HepG2 (cell line): ENCODE results near the gene CERS1. TPM values are rescaled to one million over a fixed set of nuclear protein-coding genes. Genes with fewer than 3 reads are reported as not detected.

Source experiments
- ATAC-seq: fragments of 200-7000 bp; cut with Tn5 transposase; 3 replicates; pipeline ENCODE4 v1.9.1; 2020; ENCODE audit warnings: mild to moderate bottlenecking, moderate library complexity
- BruUV-seq: library from RNA; stranded (reverse); fragments of 400-500 nt; replicated peaks from 2 replicates; lab custom pipeline; 2021; lab: Mats Ljungman, UMichigan
- CTCF ChIA-PET: fragments of 300-600 bp; formaldehyde crosslinking; extraction: SDS; loops from one replicate; lab custom pipeline; 2021; ENCODE audit warnings: low total read pairs, inconsistent platforms, low intra/inter-chr PET ratio; lab: Yijun Ruan, JAX
- POLR2A ChIA-PET: fragments of 350-600 bp; sonication (Branson Sonifier 250); formaldehyde crosslinking; loops from one replicate; lab custom pipeline; 2020; ENCODE audit warnings: antibody characterized with exemption, inconsistent platforms; lab: Yijun Ruan, JAX
- DNase-seq: peaks from one replicate; pipeline ENCODE4 v3.0.0-alpha.2; 2015; ENCODE audit warnings: low spot score
- FAIRE-seq: peaks from 3 replicates; lab custom pipeline; 2011; peaks lifted over from hg19 to GRCh38; lab: Jason Lieb, UNC
- H2AFZ ChIP-seq: one replicate; pipeline ENCODE4 v1.6.1; 2011; ENCODE audit warnings: low read length, inconsistent platforms
- H3K27ac ChIP-seq: fragments of 300-600 bp; 3 replicates; pipeline ENCODE4 v1.8.0; 2011; ENCODE audit warnings: mixed run types, mild to moderate bottlenecking, mixed read lengths, low read length, inconsistent platforms; ENCODE audit not compliant: insufficient read depth; ENCODE audit errors: extremely low read length
- H3K27me3 ChIP-seq, 2 experiments: fragments of 200-600 bp in 1 of 2; 2 replicates in 1 of 2; 3 replicates in 1 of 2; pipeline versions ENCODE4 v1.6.0 to v1.8.0; 2011; ENCODE audit warnings: low read length in 2 of 2, mild to moderate bottlenecking in 2 of 2, moderate library complexity in 2 of 2, inconsistent platforms in 1 of 2; ENCODE audit not compliant: insufficient read depth in 2 of 2, control insufficient read depth in 1 of 2
- H3K36me3 ChIP-seq, 2 experiments: fragments of 200-600 bp in 1 of 2; replicated peaks in 1 of 2; 2 replicates in 1 of 2; 3 replicates in 1 of 2; pipeline versions ENCODE4 v1.5.1 to v1.8.0; 2011; ENCODE audit warnings: low read length in 2 of 2, inconsistent platforms in 1 of 2; ENCODE audit not compliant: insufficient read depth in 2 of 2, control insufficient read depth in 1 of 2
- H3K4me1 ChIP-seq: 2 replicates; pipeline ENCODE4 v1.5.1; 2012; ENCODE audit warnings: low read length, inconsistent platforms; ENCODE audit not compliant: insufficient read depth
- H3K4me2 ChIP-seq: 2 replicates; pipeline ENCODE4 v1.6.0; 2011; ENCODE audit warnings: low read depth, low read length, inconsistent platforms
- H3K4me3 ChIP-seq, 3 experiments: fragments of 200-600 bp in 1 of 3; sonication (generic), shearing (Covaris generic) in 1 of 3; replicated peaks in 1 of 3; 2 replicates each; pipeline ENCODE4 v1.5.1; 2011 to 2016; ENCODE audit warnings: low read length in 3 of 3, inconsistent platforms in 2 of 3, low read depth in 2 of 3, mild to moderate bottlenecking in 2 of 3, control low read depth in 1 of 3, mixed read lengths in 1 of 3; ENCODE audit not compliant: insufficient read depth in 1 of 3
- H3K79me2 ChIP-seq: one replicate; pipeline ENCODE4 v1.6.1; 2011; ENCODE audit warnings: low read length, inconsistent platforms; ENCODE audit not compliant: insufficient read depth
- H3K9ac ChIP-seq: 2 replicates; pipeline ENCODE4 v1.6.0; 2011; ENCODE audit warnings: mild to moderate bottlenecking, low read depth, low read length, inconsistent platforms; ENCODE audit not compliant: insufficient read depth
- H3K9me3 ChIP-seq: 2 replicates; pipeline ENCODE4 v1.5.1; 2012; ENCODE audit warnings: mild to moderate bottlenecking, low read length
- H4K20me1 ChIP-seq: 2 replicates; pipeline ENCODE4 v1.6.0; 2011; ENCODE audit warnings: inconsistent platforms, mild to moderate bottlenecking, low read length, moderate library complexity; ENCODE audit not compliant: insufficient read depth
- AGO2 ChIP-seq: fragments of 200-400 bp; formaldehyde crosslinking; optimal IDR thresholded peaks from 2 replicates; pipeline ENCODE3; 2017; ENCODE audit warnings: mild to moderate bottlenecking, low read depth, low read length, moderate library complexity
- HES4 ChIP-seq: sonication (generic); formaldehyde crosslinking; IDR thresholded peaks from 2 replicates; pipeline ENCODE4 v1.9.0; 2021; ENCODE audit warnings: mild to moderate bottlenecking, missing genetic modification reagents, borderline replicate concordance
- KLF6 ChIP-seq: IDR thresholded peaks from 2 replicates; pipeline ENCODE4 v1.8.0; 2016; ENCODE audit warnings: missing biosample characterization, missing genetic modification reagents
- MYC ChIP-seq: sonication (generic); formaldehyde crosslinking; IDR thresholded peaks from 2 replicates; pipeline ENCODE4 v1.9.0; 2021; ENCODE audit warnings: missing genetic modification reagents, borderline replicate concordance
- POLR2A ChIP-seq, 2 experiments: IDR thresholded peaks; 2 replicates each; pipeline ENCODE4 v1.6.1; 2011; ENCODE audit warnings: low read depth in 2 of 2, low read length in 2 of 2, mild to moderate bottlenecking in 1 of 2, moderate library complexity in 1 of 2; ENCODE audit not compliant: insufficient read depth in 1 of 2
- RBFOX2 ChIP-seq: fragments of 200-400 bp; formaldehyde crosslinking; IDR thresholded peaks from 2 replicates; pipeline ENCODE4 v1.6.1; 2017; ENCODE audit warnings: low read depth, mild to moderate bottlenecking, low read length
- ZBTB26 ChIP-seq: IDR thresholded peaks from 2 replicates; pipeline ENCODE4 v1.6.1; 2016; ENCODE audit warnings: missing compliant biosample characterization, missing genetic modification reagents, borderline replicate concordance
- ZNF510 ChIP-seq: sonication (generic); formaldehyde crosslinking; IDR thresholded peaks from 2 replicates; pipeline ENCODE4 v1.4.0; 2020; ENCODE audit warnings: low read depth, mild to moderate bottlenecking, missing genetic modification reagents
- WGBS: methylation state at CpG from one replicate; pipeline ENCODE4 v1.1.6; 2017; ENCODE audit warnings: low lambda C conversion rate; 5-methylcytosine and 5-hydroxymethylcytosine counted together
- in situ Hi-C: cut with HindIII; loops from 2 replicates; pipeline ENCODE4 v1.10.0; 2017; ENCODE audit warnings: low pct_unique_long_range_greater_than_20kb; ENCODE audit not compliant: extremely low pct_ligation_motif_present
- intact Hi-C: fragments of 100-400 bp; cut with micrococcal nuclease; formaldehyde crosslinking; loops from one replicate; pipeline ENCODE4 v1.10.0; 2022; ENCODE audit not compliant: unreplicated experiment
- polyA plus RNA-seq, 8 experiments: library from polyadenylated mRNA; depleted of rRNA in 3 of 8; stranded (reverse) in 7 of 8; unstranded in 1 of 8; fragments of >200 nt; fragmentation: Illumina TruSeq in 4 of 8; extraction: Trizol in 4 of 8; gene quantifications; 2 replicates each; pipeline versions ENCODE4 v1.2.1 to v1.2.3, GENCODE V29; 2011 to 2016; ENCODE audit warnings: low read depth in 4 of 8, missing spikeins in 1 of 8, mixed read lengths in 1 of 8; ENCODE audit not compliant: insufficient read depth in 1 of 8
- total RNA-seq, 5 experiments: library from RNA; depleted of rRNA; stranded (reverse); fragments of >200 nt; fragmentation: Illumina TruSeq; extraction: Trizol; gene quantifications; 2 replicates each; pipeline ENCODE4 v1.2.3, GENCODE V29; 2016; ENCODE audit warnings: low read depth in 1 of 5

The CERS1 gene
- total and polyA plus RNA-seq, 2 of the 13 experiments (the other 11 are each of a cell fraction or from before 2014, with no cell fraction given) = 4.6 to 9.8 TPM

GRCh38 chr19:18929311-18929710 lies 33.4 kb upstream of the CERS1 start:
- H2AFZ ChIP-seq = no peak overlapping the region
- no peak overlapping the region for H3K27ac ChIP-seq
- no peak for FAIRE-seq
- POLR2A ChIA-PET = interaction anchor here (1.7 to 2.0 kb wide), 2 partner anchors 10 to 12 kb away, joined by 6 to 11 read pairs; partner anchors contain the start of genes COPE and DDX49
- in situ Hi-C loops = loop anchor here (10.0 kb wide), 1 partner anchor 55 kb away; no protein-coding TSS in a partner anchor
- DNase-seq = no peak
- peaks cover 14 to 24% of the 10 kb centered on the region in 2 experiments; a peak in 4 of 5 replicates for H3K36me3 ChIP-seq
- no peak overlapping the region for H3K9ac ChIP-seq
- TF ChIP-seq KLF6 (CRISPR knock-in tag) (no peak), AGO2 (peak; percentile 90), ZNF510 (CRISPR knock-in tag) (no peak), MYC (no peak), HES4 (no peak), POLR2A (IDR thresholded peaks at IDR 0.05; ENCODE audit: insufficient read depth in 1 of 2, low read depth in 2 of 2, low read length in 2 of 2) (0 out of 4 replicates have a peak, but pooled peaks of 1 of the 2 experiments have one; percentile 24), ZBTB26 (CRISPR knock-in tag) (no peak), RBFOX2 (peak; percentile 65)
- H3K4me3 ChIP-seq = no peak overlapping the region
- H3K27me3 ChIP-seq = no peaks in the 10 kb centered on the region
- 100% methylated on average over 7 of the region's 25 CpGs for WGBS
- CTCF ChIA-PET = no interaction called here
- H3K79me2 ChIP-seq = no peaks in the 10 kb centered on the region
- BruUV-seq = no TSS peak
- no peaks in the 10 kb centered on the region for H3K4me1 ChIP-seq
- H3K9me3 ChIP-seq = no peaks in the 10 kb centered on the region
- ATAC-seq = no peak
- H3K4me2 ChIP-seq = no peak overlapping the region
- H4K20me1 ChIP-seq = no peaks in the 10 kb centered on the region
- intact Hi-C loops = no loop called here
